Activated CD8-positive, alpha-beta memory T cell treated with anti-CD3 and anti-CD28 coated beads, Interleukin-2, amount 10 ng/mL, durations not matched to agents 7 days and 5 days (primary cell): ENCODE results near the gene DNAH10. TPM values are rescaled to one million over a fixed set of nuclear protein-coding genes. Genes with fewer than 3 reads are reported as not detected.

Experiments
- ATAC-seq: fragments of 150-1000 bp; cut with Tn5 transposase; one replicate; pipeline ENCODE4 v1.10.0; 2021; ENCODE audit warnings: moderate library complexity
- CTCF ChIA-PET: fragments of 350-600 bp; sonication (Branson Sonifier 250); formaldehyde crosslinking; loops from one replicate; lab custom pipeline; 2021; ENCODE audit warnings: antibody characterized with exemption; lab: Charles Lee
- DNase-seq: peaks from one replicate; pipeline ENCODE4 v3.0.0-alpha.2; 2020
- H3K27ac Mint-ChIP-seq: one replicate; pipeline ENCODE4 v1.8.0; 2021; ENCODE audit warnings: mild to moderate bottlenecking, mixed read lengths
- H3K27me3 Mint-ChIP-seq: one replicate; pipeline ENCODE4 v1.8.0; 2021; ENCODE audit warnings: mixed read lengths
- H3K36me3 Mint-ChIP-seq: one replicate; pipeline ENCODE4 v1.8.0; 2021; ENCODE audit warnings: mild to moderate bottlenecking, mixed read lengths
- H3K4me1 Mint-ChIP-seq: one replicate; pipeline ENCODE4 v1.8.0; 2021; ENCODE audit warnings: mixed read lengths
- H3K4me3 Mint-ChIP-seq: one replicate; pipeline ENCODE4 v1.8.0; 2021; ENCODE audit warnings: mild to moderate bottlenecking, moderate library complexity, mixed read lengths
- H3K9me3 Mint-ChIP-seq: one replicate; pipeline ENCODE4 v1.8.0; 2022; ENCODE audit warnings: low read depth, mixed read lengths
- total RNA-seq, 2 experiments: library from RNA; stranded (reverse); gene quantifications; one replicate each; pipeline ENCODE4 v1.2.3, GENCODE V29; 2021

The DNAH10 gene
- total RNA-seq, 2 experiments from 2014 or later, result 0.05 to 0.76 TPM

DNA sequence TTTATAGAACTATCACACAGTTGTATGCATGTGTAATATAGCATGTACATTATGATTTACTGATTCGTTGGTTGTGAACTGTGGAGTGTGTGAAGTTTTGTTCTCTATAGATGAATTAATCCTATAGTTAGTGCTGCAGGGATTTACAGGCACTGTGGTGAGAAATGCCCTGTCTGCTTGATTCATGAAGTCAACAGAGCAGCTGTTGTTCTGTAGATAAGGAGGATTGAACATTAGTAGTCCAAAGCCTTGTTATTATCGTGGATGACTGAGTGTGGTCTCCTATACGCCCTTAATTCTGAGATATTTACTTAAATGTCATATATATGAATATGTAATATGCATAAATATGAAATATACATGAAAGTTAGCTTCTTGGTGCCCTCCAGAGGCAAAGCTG lies 98.3 kb downstream of the DNAH10 start:
- ATAC-seq, result no peak
- Mint-ChIP-seq H3K4me1 (no peaks in the 10 kb centered on the region), H3K27ac (no peak overlapping the region), H3K9me3 (no peaks in the 10 kb centered on the region), H3K36me3 (no peaks in the 10 kb centered on the region), H3K4me3 (no peak overlapping the region), H3K27me3 (peaks cover 6% of the 10 kb centered on the region)
- CTCF ChIA-PET, result interaction anchor here (0.9 kb wide), 1 partner anchor 9 kb away, joined by 3 read pairs; no protein-coding TSS in a partner anchor
- DNase-seq, result no peak

DNA sequence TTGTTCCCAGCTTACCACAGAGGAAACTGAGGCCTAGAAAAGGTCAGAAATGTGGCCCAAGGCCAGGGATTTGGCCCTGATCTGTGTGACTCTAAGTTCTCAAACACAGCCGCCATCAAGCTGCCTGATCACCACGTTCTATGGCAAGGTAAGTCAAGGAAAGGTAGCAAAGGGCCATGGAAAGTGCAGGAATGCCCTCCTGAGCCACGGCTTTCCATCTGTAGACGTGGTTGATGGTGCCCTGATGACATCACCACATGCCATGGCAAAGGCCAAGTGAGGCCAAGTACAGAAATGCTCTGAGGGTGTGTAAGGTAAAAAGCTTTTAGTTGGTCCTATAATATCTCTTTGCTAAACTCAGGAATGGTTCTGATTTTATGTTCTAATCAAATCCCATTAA lies 99.3 kb downstream of the DNAH10 start:
- Mint-ChIP-seq H3K9me3 (no peaks in the 10 kb centered on the region), H3K27ac (no peak overlapping the region), H3K4me1 (no peaks in the 10 kb centered on the region), H3K4me3 (no peak overlapping the region), H3K36me3 (no peaks in the 10 kb centered on the region), H3K27me3 (peaks cover 6% of the 10 kb centered on the region)
- ATAC-seq, result no peak
- no peak for DNase-seq
- CTCF ChIA-PET, result interaction anchor here (0.8 kb wide), 1 partner anchor 44 kb away, joined by 3 read pairs; no protein-coding TSS in a partner anchor

DNA sequence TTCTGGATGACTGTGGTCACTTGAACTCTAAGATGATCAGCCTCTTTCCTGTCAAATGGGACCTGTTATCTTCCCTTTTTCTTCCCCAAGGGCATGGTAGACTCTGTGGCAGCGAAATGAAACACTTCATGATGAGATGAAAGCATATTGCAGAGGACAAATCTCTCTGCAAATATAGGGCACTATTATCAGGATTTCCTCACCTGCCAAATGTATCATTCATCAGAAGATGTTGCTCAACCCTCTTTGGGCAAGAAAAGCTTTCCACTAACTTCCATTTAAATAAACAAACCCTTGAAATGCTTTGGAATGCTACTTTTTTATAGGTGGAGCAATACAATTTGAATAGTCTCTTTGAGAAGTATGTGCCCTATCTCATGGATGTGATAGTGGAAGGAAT lies 105.0 kb downstream of the DNAH10 start:
- Mint-ChIP-seq H3K36me3 (no peaks in the 10 kb centered on the region), H3K4me1 (no peaks in the 10 kb centered on the region), H3K9me3 (no peaks in the 10 kb centered on the region), H3K27me3 (peaks cover 22% of the 10 kb centered on the region), H3K4me3 (no peak overlapping the region), H3K27ac (no peak overlapping the region)
- no peak for ATAC-seq
- CTCF ChIA-PET, result no interaction called here
- no peak for DNase-seq

DNA sequence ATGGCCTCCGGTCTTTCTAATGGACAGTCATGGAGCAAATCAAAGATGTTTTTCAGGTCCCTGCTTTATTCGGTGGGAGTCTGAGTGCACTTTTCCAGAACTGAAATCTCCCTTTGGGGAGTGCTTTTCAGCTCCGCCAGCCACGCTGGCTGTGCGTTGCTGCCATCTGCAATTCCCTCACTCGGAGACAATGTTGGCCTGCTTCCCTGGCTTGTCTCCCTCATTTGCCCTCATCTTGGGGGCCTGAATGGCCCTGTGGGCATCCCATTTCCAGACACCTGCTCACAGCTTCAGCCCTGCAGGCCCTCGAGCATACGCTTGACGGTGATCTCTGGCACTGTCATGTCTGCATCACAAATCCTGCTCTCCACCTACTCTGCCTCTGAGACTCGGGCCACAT lies 106.7 kb downstream of the DNAH10 start:
- Mint-ChIP-seq H3K27ac (no peak overlapping the region), H3K4me1 (no peaks in the 10 kb centered on the region), H3K4me3 (no peak overlapping the region), H3K27me3 (peaks cover 22% of the 10 kb centered on the region), H3K9me3 (no peaks in the 10 kb centered on the region), H3K36me3 (no peaks in the 10 kb centered on the region)
- CTCF ChIA-PET, result no interaction called here
- DNase-seq (no peak), ATAC-seq (no peak)

DNA sequence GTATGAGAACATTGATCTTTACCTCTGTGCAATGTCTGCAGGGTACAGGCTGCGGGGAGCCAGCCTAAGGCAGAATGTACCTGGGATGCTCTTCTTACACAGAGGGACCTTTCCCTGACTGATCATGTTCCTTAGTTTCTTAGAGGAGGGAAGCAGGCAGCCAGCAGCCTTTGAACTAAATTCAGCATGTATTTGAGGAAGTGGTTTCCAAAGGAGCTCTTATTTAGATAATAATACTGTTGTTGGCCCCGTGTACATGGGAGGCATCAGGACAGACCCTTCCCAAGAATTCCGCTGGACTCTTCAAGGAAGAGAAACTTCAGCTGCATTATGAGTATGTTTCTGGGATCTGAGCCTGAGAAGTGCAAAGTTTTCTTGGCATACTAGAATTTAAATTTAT lies 111.7 kb downstream of the DNAH10 start:
- H3K4me3 Mint-ChIP-seq, result no peak overlapping the region
- H3K27me3 Mint-ChIP-seq, result peaks cover 7% of the 10 kb centered on the region
- DNase-seq (no peak), ATAC-seq (no peak)
- H3K4me1 Mint-ChIP-seq, result no peaks in the 10 kb centered on the region
- CTCF ChIA-PET, result no interaction called here
- H3K36me3 Mint-ChIP-seq, result no peaks in the 10 kb centered on the region
- no peak overlapping the region for H3K27ac Mint-ChIP-seq
- H3K9me3 Mint-ChIP-seq, result no peaks in the 10 kb centered on the region

DNA sequence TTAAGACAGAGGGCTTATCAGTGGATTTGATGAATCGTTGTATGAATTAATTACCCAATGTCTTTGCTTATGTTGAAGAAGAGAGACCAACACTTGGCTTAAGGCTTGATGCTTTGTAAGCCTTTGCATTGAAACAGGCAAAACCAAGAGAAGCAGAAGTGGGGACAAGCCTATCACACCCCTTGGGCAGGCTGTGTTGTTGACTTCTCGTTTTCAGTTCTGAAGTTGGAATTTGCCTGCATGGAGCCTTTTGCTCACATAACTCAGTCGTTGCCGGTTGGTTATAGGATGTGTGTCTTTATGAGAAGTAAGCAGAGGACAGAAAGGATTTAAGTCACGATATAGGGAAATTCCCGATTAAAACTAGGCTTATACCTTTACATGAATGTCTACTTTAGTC lies 115.9 kb downstream of the DNAH10 start:
- Mint-ChIP-seq H3K9me3 (no peaks in the 10 kb centered on the region), H3K27me3 (peaks cover 10% of the 10 kb centered on the region), H3K4me3 (no peak overlapping the region), H3K4me1 (no peaks in the 10 kb centered on the region), H3K27ac (no peak overlapping the region), H3K36me3 (no peaks in the 10 kb centered on the region)
- DNase-seq (no peak), ATAC-seq (no peak)
- CTCF ChIA-PET, result no interaction called here

DNA sequence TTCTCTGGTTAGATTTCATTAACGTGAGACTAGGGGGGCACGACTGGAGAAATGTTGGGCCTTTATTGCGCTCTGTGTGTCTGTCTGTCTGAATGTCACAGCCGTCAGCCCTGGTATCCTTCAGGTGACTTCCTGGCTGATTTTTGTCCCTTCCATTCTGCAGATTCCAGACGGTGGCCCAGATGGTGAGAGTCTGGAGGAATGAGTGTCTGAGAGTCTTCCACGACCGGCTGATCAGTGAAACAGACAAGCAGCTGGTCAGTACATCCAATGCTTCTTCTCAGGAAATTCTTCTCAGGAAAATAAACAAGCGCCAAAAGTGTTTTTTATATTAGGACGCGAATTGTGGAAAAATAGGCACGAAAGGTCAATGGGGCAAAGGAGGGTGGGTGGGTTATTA lies 117.0 kb downstream of the DNAH10 start:
- ATAC-seq (no peak), DNase-seq (no peak)
- H3K4me3 Mint-ChIP-seq, result no peak overlapping the region
- CTCF ChIA-PET, result no interaction called here
- no peaks in the 10 kb centered on the region for H3K9me3 Mint-ChIP-seq
- no peaks in the 10 kb centered on the region for H3K4me1 Mint-ChIP-seq
- no peak overlapping the region for H3K27ac Mint-ChIP-seq
- H3K27me3 Mint-ChIP-seq, result peaks cover 14% of the 10 kb centered on the region
- H3K36me3 Mint-ChIP-seq, result no peaks in the 10 kb centered on the region

DNA sequence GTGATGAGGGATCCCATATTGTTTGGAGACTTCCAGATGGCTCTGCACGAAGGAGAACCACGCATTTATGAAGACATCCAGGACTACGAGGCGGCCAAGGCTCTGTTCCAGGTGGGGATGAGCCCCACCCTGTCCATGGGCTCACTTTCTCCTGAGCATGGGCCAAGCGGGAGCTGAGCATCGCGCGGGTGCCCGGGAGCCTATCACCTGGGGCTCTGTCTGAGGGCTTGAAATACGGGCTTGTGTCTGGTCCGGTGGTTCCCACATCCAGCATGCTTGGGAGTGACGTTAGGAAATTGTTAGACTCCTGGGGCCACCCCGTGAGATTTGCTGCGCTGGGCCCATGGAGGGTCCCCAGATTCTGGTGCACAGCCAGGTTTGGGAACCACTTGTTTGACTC lies 117.6 kb downstream of the DNAH10 start:
- Mint-ChIP-seq H3K27ac (no peak overlapping the region), H3K27me3 (peaks cover 20% of the 10 kb centered on the region), H3K36me3 (no peaks in the 10 kb centered on the region), H3K9me3 (no peaks in the 10 kb centered on the region), H3K4me1 (no peaks in the 10 kb centered on the region), H3K4me3 (no peak overlapping the region)
- DNase-seq (no peak), ATAC-seq (no peak)
- CTCF ChIA-PET, result no interaction called here

DNA sequence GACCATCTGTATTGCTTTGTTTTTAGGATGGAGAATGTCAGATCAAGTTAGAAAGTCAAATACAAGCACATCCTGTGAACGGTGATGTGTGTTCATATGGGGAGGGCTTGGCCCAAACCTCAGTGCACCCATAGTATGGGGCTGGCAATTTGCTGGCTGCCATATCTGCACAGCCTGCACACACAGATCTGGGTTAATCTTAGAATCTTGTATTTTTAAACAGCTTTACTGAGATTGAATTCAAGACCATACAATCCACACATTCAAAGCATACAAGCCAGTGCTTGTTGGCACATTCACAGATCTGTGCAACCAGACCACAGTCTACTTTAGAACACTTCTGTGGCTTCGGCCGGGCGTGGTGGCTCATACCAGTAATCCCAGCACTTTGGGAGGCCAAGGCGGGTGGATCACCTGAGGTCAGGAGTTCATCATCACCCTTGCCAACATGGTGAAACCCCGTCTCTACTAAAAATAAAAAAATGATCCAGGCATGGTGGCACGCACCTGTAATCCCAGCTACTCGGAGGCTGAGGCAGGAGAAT lies 120.1 kb downstream of the DNAH10 start:
- no peak overlapping the region for H3K4me3 Mint-ChIP-seq
- CTCF ChIA-PET, result no interaction called here
- no peaks in the 10 kb centered on the region for H3K9me3 Mint-ChIP-seq
- ATAC-seq, result no peak
- H3K36me3 Mint-ChIP-seq, result no peaks in the 10 kb centered on the region
- no peaks in the 10 kb centered on the region for H3K4me1 Mint-ChIP-seq
- no peak for DNase-seq
- no peak overlapping the region for H3K27ac Mint-ChIP-seq
- H3K27me3 Mint-ChIP-seq, result peaks cover 32% of the 10 kb centered on the region

DNA sequence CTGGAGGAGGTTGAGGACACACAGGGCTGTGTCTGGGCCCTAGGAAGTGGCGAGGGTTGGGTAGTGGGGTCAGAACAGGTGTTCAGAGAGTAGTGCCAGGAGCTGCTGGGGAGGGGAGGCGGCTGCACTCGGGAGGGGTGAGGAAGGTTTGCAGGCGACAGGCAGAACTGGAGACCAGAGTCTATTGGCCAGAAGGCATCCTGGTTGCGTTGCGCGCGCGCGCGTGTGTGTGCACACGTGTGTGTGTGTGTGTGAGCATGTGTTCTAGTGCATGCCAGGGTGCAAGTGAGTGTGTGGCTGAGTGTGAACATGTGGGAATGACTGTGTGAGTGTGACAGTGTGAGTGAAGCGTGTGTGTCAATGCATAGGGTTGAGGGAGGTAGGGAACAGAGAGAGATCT lies 124.2 kb downstream of the DNAH10 start:
- no peaks in the 10 kb centered on the region for H3K4me1 Mint-ChIP-seq
- no peak overlapping the region for H3K27ac Mint-ChIP-seq
- H3K4me3 Mint-ChIP-seq, result no peak overlapping the region
- ATAC-seq (no peak), DNase-seq (no peak)
- H3K9me3 Mint-ChIP-seq, result no peaks in the 10 kb centered on the region
- CTCF ChIA-PET, result no interaction called here
- H3K36me3 Mint-ChIP-seq, result no peaks in the 10 kb centered on the region
- peaks cover 34% of the 10 kb centered on the region for H3K27me3 Mint-ChIP-seq

DNA sequence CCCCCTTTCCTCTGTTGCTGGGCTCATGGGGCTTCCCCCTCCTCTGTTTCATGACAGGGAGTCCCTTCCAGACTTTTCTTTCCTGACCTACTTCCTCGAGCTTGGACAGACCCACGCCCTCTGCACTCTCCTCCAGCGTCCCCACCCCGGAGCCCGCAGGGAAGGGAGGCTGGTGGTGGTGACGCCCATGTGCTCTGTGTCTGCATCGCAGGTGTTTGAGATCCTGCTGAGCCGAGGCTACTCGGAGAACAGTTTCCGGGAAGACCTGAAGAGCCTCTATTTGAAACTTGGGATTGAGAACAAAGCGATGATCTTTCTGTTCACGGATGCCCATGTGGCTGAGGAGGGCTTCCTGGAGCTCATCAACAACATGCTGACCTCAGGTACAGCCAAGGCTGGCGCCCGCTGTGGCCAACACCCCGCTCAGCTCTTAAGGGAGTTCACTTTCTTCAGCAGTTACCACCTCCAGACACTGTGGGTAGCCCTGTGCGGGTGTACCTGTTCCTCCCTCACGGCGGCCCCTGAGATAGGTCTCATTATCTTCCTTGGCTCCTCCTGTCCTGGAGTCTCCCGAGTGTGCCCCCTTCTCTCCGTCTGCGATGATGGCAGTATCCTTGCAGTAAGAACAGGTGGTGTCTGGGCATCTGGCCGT lies 125.0 kb downstream of the DNAH10 start:
- H3K4me1 Mint-ChIP-seq, result no peaks in the 10 kb centered on the region
- no peak overlapping the region for H3K27ac Mint-ChIP-seq
- CTCF ChIA-PET, result no interaction called here
- no peak for DNase-seq
- H3K9me3 Mint-ChIP-seq, result no peaks in the 10 kb centered on the region
- H3K27me3 Mint-ChIP-seq, result peaks cover 35% of the 10 kb centered on the region
- no peaks in the 10 kb centered on the region for H3K36me3 Mint-ChIP-seq
- ATAC-seq, result no peak
- no peak overlapping the region for H3K4me3 Mint-ChIP-seq

DNA sequence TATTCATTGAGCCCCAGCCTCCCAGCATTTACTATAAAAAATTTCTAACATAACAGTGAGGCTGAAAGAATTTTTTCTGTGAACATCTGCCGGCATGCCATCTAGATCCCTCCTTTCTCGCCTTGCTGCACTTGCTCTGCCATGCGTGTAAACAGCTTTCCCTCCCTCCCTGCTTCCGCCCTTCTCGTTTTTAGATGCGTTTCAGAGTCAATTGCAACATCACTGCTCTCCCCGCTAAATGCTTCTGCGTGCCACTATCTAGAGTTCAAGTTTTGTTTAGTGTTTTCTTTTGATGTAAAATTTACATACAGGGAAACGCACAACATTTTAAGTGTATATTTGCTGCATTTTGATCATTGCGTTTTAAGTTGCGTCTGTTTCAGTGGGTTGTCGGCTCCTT lies 126.9 kb downstream of the DNAH10 start:
- no peaks in the 10 kb centered on the region for H3K36me3 Mint-ChIP-seq
- no peaks in the 10 kb centered on the region for H3K9me3 Mint-ChIP-seq

DNA sequence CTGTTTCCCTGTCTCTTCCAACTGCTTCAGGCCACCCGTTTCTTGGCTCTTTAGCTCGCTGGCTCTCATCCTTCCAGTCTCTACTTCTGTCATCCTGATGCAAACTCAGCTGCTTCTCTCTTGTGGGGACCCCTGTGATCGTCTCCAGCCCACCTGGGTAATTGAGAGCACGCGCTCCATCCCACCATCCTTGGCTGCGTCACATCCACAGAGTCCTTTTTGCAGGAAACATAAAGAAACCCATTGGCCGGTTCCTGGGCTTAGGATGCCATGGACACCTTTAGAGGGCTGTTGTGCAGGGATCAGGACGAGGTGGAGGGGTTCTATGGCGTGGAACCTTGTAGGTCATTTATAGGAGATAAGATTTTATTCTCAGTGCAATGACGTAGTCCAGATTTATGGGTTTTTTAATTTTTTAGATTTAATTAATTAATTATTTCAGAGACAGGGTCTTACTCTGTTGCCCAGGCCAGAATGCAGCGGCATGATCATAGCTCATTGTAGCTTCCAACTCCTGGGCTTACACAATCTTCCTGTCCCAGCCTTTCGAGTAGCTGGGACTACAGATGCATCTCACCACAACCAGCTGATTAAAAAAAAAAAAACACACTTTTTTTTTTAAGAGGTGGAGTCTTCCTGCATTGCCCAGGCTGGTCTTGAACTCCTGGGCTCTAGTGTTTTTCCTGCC lies 127.9 kb downstream of the DNAH10 start:
- ATAC-seq, result no peak
- CTCF ChIA-PET, result interaction anchor here (0.7 to 1.3 kb wide), 2 partner anchors 16 to 94 kb away, joined by 3 to 4 read pairs; no protein-coding TSS in a partner anchor
- Mint-ChIP-seq H3K4me3 (no peak overlapping the region), H3K9me3 (no peaks in the 10 kb centered on the region), H3K27ac (no peak overlapping the region), H3K27me3 (peaks cover 25% of the 10 kb centered on the region), H3K4me1 (no peaks in the 10 kb centered on the region), H3K36me3 (no peaks in the 10 kb centered on the region)
- DNase-seq, result no peak

More for the DNA sequence above, 126.9 kb downstream of the DNAH10 start:
- ATAC-seq (no peak), DNase-seq (no peak)
- Mint-ChIP-seq H3K27ac (no peak overlapping the region), H3K4me1 (no peaks in the 10 kb centered on the region), H3K27me3 (peaks cover 28% of the 10 kb centered on the region), H3K4me3 (no peak overlapping the region)
- CTCF ChIA-PET, result no interaction called here

DNA sequence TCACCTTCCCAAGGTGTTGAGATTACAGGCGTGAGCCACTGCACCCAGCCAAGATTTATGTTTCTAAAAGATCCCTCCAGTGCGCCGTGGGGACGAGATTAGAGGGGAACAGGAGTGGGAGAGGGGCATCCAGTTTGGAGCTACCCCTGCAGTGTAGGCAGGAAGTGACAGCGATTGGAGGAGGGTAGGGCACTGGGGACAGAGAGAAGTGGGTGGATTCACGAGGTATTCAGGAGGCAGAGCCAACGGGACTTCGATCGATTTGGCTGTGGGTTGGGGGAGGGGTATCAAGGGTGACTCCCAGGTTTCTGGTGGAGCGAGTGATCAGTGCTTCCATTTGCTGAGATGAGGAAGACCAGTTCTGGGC lies 128.4 kb downstream of the DNAH10 start:
- H3K36me3 Mint-ChIP-seq, result no peaks in the 10 kb centered on the region
- ATAC-seq, result no peak
- CTCF ChIA-PET, result interaction anchor here (1.3 kb wide), 1 partner anchor 15 kb away, joined by 4 read pairs; no protein-coding TSS in a partner anchor

More for the DNA sequence above, 128.4 kb downstream of the DNAH10 start:
- H3K4me3 Mint-ChIP-seq, result no peak overlapping the region
- DNase-seq, result no peak
- H3K9me3 Mint-ChIP-seq, result no peaks in the 10 kb centered on the region
- peaks cover 20% of the 10 kb centered on the region for H3K27me3 Mint-ChIP-seq
- no peak overlapping the region for H3K27ac Mint-ChIP-seq
- no peaks in the 10 kb centered on the region for H3K4me1 Mint-ChIP-seq
